AG09309 (cell line): Measurements from ENCODE around the gene DPEP2.
"Not testable (repeated sequence)": the region's sequence is repeated elsewhere in the genome, so short reads cannot be mapped to it uniquely, and the experiment has no call there.

Experiments
- DNase-seq: peaks from one replicate; pipeline ENCODE4 v3.0.0-alpha.2; 2010; ENCODE audit warnings: low read depth
- H3K4me3 ChIP-seq: 2 replicates; pipeline ENCODE4 v1.5.1; 2011; ENCODE audit warnings: mild to moderate bottlenecking, low read depth, low read length, moderate library complexity; ENCODE audit not compliant: control insufficient read depth
- TF ChIP-seq, protein P1 (sequence below): IDR thresholded peaks from 2 replicates; pipeline ENCODE4 v1.5.1; 2011; ENCODE audit warnings: mild to moderate bottlenecking, low read depth, low read length, inconsistent platforms; ENCODE audit not compliant: insufficient read depth, control insufficient read depth; ENCODE audit errors: missing control alignments

The DPEP2 gene

DNA sequence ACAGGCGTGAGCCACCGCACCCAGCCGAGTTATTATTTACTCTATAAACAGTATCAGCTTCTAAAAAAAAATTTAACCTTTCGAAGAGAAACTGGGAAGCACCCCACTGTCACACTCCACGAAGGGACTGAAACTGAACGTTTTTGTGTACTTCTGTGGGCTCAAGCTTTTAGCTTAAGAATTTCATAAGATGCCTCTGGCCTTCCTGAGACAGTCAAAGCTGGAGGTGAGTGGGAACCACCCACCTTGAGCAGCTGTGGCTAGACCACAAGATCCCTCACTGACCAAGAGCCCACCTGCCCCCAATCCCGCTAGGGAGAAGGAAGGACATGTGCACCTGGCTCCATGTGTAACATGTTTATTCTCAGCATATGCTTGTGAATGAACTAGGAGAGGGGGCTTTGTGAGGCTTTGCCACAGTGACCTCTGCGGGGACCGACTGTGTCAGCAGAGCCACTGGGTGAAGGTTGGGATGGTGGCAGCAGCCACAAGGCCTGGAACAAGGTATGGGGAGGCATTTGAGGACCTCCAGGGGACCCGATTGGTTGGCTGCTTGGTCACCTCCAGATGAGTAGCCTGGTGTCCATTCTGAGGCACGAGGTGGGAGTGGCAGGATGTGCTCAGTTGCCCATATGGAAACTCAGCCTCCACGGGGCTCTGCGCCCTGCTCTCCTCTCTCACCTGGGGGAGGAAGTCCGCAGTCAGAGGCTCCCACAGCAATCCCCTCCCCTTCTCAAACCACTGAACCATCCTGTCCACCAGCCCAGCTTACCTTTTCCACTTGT lies 23.8 kb downstream of the DPEP2 start:
- TF ChIP-seq, protein P1, sequence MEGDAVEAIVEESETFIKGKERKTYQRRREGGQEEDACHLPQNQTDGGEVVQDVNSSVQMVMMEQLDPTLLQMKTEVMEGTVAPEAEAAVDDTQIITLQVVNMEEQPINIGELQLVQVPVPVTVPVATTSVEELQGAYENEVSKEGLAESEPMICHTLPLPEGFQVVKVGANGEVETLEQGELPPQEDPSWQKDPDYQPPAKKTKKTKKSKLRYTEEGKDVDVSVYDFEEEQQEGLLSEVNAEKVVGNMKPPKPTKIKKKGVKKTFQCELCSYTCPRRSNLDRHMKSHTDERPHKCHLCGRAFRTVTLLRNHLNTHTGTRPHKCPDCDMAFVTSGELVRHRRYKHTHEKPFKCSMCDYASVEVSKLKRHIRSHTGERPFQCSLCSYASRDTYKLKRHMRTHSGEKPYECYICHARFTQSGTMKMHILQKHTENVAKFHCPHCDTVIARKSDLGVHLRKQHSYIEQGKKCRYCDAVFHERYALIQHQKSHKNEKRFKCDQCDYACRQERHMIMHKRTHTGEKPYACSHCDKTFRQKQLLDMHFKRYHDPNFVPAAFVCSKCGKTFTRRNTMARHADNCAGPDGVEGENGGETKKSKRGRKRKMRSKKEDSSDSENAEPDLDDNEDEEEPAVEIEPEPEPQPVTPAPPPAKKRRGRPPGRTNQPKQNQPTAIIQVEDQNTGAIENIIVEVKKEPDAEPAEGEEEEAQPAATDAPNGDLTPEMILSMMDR = no peak
- no peak overlapping the region for H3K4me3 ChIP-seq
- no peak for DNase-seq

DNA sequence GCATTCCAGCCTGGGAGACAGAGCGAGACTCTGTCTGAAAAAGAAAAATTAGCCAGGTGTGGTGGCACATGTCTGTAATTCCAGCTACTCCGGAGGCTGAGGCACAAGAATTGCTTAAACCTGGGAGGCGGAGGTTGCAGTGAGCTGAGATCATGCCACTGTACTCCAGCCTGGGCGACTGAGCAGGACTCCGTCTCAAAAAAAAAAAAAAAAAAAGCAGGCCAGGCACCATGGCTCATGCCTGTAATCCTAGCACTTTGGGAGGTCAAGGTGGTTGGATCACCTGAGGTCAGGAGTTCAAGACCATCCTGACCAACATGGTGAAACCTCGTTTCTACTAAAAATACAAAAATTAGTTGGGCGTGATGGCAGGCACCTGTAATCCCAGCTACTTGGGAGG lies 27.0 kb downstream of the DPEP2 start:
- H3K4me3 ChIP-seq, DNase-seq: not testable (repeated sequence)

DNA sequence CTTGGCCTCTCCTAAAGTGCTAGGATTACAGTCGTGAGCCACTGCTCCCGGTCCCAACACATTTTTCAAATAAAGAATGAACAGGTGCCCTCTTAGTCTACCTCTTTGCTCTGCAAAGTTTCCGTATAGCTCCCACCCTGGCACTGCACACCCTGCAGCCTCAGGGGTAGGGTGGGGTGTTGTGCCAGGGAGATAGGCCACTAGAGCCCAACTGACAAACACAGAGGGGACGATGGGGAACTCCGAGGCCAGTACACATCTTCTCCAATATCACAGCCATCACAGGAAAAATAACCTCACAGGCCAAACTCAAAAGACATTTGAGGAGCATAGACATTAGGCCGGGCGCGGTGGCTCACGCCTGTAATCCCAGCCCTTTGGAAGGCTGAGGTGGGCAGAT lies 28.2 kb downstream of the DPEP2 start:
- H3K4me3 ChIP-seq = no peak overlapping the region
- no peak for DNase-seq
- TF ChIP-seq, protein P1 = no peak

DNA sequence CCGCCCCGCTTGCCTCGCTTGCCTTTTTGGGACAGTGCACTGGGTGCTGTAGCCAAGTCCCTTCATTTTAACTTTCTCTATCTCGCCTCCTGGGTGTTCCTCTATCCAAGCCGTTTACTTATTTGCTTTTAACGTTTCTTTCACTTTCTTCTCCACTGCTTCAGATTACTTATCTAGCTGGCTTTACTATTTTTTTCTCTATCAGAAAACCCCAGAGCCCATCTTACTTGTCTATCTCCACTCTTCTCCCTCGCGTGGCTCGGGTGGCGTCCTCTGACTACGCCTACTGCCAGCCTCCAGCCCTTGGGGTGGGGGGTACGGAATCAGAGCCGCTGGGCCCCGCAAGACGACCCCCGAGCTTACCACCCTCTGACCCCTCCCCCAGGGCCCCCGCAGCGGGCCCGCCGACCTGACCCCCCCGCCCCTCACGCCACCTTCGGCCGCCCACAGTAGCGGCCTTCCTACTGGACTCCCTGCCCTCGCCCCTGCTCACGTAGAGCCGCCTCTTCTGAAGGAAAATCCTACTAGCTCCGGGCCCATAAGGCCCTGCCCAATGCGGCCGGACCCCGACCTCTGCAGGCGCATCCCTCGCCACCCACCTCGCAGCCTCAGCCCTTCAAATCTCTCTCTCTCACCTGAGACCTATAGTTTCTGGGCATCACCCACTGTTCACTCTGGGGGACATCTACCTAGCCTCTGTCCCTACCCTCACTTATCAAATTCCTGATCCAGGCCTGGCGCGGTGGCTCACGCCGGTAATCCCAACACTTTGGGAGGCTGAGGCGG lies 29.8 kb downstream of the DPEP2 start:
- TF ChIP-seq, protein P1 = no peak
- DNase-seq = no peak
- peak overlapping the region; percentile 51 for H3K4me3 ChIP-seq

DNA sequence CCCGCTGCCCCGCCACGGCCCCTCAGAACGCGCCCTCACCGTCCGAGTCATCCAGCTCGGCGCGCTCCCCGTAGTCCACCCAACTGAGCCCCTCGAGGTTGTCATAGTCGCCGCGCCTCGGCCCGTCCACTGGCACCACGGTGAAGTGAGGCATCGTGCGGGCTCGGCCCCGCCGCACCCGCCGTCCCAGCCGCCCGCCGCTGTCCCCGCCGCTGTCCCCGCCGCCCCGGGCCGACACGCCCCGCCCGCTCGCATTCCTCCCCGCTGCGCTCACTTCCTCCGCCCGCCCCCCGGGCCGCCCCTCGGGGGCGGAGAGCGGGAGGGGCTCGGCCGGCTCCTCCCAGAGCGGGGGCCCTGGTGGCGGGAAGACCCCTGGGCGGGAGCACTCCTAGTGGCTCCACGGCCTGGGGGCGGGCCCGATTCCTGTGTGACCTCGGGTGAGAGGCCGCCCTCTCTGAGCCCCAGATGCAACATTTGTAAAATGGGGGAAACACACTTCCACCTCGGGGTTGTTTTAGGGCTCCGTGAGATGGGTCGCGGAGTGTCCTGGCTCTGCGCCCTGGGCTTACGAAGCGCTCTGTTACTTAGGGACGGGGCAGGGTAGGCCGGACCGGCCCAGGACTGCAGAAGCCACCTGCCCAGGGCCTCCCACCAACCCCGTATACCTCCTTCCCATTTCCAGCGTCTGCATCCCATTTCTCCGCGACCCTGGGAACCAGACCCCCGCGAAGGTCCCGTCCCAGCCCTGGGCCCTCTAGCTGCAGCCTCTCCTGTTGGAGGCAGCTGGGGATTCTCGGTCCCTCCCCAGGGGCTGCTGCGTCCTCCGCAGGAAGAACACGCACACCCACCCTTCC lies 30.7 kb downstream of the DPEP2 start, which contains the start of gene SLC12A4:
TSS of gene SLC12A4 (minus strand) at position 238 of the 854 bp plus-strand sequence. CDS start at position 154, 84 bp downstream.
- peak within 1 kb of the TSS; percentile 51 for H3K4me3 ChIP-seq
- DNase-seq = no peak
- TF ChIP-seq, protein P1 = no peak

DNA sequence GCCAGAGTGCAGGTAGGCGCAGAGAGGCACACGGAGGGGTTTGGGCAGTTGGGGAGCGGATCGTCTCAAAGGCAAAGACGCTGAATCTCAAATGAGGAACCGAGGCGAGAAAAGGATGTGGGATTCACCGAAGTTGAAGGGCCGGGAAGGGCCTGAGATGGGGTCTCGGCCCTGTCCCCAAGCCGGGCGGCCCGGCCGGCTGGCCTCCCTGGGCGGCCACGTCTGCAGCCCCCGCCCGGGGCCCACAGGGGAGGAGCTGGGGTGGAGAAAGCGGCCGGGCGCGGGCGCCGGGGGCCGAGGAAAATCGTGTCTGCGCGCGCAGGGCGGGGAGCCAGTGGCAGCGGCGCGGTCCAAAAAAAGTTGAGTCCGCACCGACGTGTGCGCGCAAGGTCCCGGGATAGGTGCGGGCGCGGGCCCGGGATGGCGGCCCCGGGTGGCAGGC lies 31.3 kb downstream of the DPEP2 start:
- TF ChIP-seq, protein P1 = no peak
- H3K4me3 ChIP-seq = peak overlapping the region; percentile 51
- no peak for DNase-seq
